ENCODE data around the gene ATXN1. TPM values are rescaled to one million over a fixed set of nuclear protein-coding genes. Genes with fewer than 3 reads are reported as not detected.

ATXN1 gene
- total RNA-seq, 2 donors from 2014 or later = 41.0 to 115 TPM

DNA sequence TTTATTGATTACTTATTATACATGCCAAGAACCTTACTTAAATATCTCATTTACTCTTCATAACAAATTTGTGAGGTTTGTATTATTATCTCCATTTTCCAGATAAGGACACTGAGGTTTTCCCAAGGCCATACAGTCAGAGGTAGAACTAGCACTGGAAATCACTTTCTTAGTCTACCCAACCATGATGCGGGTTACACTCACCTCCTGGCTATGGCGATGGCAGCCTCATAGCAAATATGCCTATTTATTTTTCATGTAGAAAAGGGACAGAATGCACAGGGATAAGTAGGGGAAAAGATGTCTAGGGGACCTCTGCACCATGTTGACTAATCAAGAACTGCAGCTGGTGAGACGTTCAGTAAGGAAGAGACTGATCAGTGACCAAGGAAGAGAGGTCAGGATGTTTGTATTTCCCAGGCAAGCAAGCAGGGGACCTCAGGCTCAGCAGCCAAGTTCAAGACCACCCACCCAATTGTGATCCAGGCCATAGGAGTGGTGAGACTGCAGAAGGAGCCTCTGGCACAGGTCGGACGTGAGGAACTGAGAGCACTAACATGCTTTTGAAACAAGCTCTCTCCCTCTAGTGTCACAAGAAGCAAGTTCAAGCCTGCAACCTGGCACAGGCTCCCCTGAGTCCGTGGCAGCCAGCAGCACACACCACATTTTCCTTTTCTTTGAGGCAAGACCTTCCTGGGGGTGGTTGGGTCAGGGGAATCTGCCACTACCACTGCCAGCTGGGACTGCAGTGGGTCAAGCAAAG, 425.0 kb downstream of the ATXN1 start:
- Mint-ChIP-seq H3K4me1 (peaks cover 8% of the 10 kb centered on the region), H3K27ac (peak overlapping the region; percentile 28), H3K27me3 (no peaks in the 10 kb centered on the region), H3K4me3 (no peak overlapping the region), H3K9me3 (no peaks in the 10 kb centered on the region), H3K36me3 (ENCODE audit: low read depth) (peaks cover 9% of the 10 kb centered on the region)
- no peak for ATAC-seq (replicated peaks)

DNA sequence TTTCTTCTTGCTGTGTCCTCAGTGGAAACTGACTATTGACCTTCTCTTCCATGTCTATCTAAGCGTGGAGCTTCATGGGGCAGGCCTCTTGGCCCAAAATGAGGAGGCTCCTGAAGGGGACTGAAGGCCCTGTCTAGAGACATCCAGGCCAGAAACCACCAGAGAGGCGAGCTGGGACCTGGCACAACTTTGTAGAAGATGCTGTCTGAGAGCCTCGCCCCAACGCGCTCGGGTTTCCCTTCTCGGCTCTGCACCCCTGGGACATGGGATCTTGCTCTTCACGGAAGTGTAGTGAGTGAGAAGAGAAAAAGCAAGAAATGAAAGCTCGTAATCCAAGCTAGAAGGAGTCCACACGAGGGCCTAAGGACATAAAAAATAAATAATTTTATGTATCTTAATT, 426.1 kb downstream of the ATXN1 start:
- Mint-ChIP-seq H3K27ac (peak overlapping the region; percentile 59), H3K4me1 (peaks cover 4% of the 10 kb centered on the region), H3K9me3 (no peaks in the 10 kb centered on the region), H3K27me3 (no peaks in the 10 kb centered on the region), H3K36me3 (ENCODE audit: low read depth) (peaks cover 9% of the 10 kb centered on the region), H3K4me3 (no peak overlapping the region)
- ATAC-seq (replicated peaks) = no peak

DNA sequence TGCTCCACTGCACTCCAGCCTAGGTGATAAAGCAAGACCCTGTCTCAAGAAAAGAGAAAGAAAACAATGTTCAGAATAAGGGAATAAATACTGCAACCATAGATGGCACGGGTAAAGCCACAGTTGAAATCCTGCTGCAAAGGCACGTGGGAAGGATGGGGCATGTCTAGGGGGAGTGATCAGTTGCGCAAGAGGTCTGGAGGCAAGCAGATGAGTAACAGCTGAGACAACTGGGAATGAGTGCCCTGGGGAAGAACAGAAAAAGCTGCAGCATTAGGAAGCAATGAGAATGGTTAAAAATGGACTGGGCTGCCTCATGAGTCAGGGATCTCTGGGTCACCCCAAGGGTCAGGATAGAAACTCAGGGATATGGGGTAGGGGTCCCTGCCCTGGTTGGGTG, 426.6 kb downstream of the ATXN1 start:
- no peaks in the 10 kb centered on the region for H3K9me3 Mint-ChIP-seq
- H3K27ac Mint-ChIP-seq = peak overlapping the region; percentile 59
- peaks cover 9% of the 10 kb centered on the region for H3K36me3 Mint-ChIP-seq (ENCODE audit: low read depth)
- peaks cover 4% of the 10 kb centered on the region for H3K4me1 Mint-ChIP-seq
- H3K27me3 Mint-ChIP-seq = no peaks in the 10 kb centered on the region
- H3K4me3 Mint-ChIP-seq = no peak overlapping the region
- ATAC-seq (replicated peaks) = no peak

DNA sequence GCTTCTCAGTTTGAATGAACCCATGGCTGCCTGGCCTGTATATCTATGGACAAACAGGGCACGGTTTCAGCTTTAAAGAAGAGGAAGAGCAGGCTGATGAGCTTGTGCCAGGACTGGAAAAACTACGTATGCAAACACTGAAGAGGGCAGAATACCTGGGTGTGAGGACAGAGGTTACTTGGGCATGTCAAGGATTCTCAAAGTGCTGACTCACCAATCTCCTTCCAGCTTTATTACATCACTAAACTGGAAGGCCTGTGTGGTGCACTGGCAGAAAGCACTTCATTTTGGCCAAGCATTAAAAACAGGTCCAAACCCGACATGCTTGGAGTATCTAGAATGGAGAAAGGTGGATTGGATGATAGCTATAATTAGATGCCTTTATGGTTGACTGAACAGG, 427.7 kb downstream of the ATXN1 start:
- Mint-ChIP-seq H3K4me3 (no peak overlapping the region), H3K9me3 (no peaks in the 10 kb centered on the region), H3K4me1 (peaks cover 4% of the 10 kb centered on the region), H3K36me3 (ENCODE audit: low read depth) (peaks cover 18% of the 10 kb centered on the region), H3K27ac (no peak overlapping the region), H3K27me3 (no peaks in the 10 kb centered on the region)
- no peak for ATAC-seq (replicated peaks)

DNA sequence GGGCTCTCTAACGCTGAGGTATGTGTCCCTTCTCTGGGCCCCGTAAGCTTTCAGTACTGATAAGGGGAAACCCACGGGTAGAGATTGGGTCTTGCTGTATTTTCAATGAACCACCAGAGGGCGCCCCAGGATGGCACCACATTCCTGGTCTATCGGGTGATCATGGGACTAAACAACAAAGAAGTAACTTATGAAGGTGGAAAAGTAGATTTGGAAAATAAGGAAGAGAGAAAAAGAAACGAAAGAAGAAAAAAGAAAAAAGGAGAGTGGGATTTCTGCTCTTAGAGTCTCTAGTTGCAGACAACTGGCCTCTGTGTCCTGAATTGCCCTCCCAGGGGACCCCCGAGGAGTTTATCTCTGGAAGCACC, 429.1 kb downstream of the ATXN1 start:
- H3K27ac Mint-ChIP-seq = no peak overlapping the region
- no peaks in the 10 kb centered on the region for H3K27me3 Mint-ChIP-seq
- H3K9me3 Mint-ChIP-seq = no peaks in the 10 kb centered on the region
- peak; percentile 97 for ATAC-seq (replicated peaks)
- H3K4me1 Mint-ChIP-seq = peaks cover 4% of the 10 kb centered on the region
- H3K36me3 Mint-ChIP-seq (ENCODE audit: low read depth) = peaks cover 28% of the 10 kb centered on the region
- no peak overlapping the region for H3K4me3 Mint-ChIP-seq

DNA sequence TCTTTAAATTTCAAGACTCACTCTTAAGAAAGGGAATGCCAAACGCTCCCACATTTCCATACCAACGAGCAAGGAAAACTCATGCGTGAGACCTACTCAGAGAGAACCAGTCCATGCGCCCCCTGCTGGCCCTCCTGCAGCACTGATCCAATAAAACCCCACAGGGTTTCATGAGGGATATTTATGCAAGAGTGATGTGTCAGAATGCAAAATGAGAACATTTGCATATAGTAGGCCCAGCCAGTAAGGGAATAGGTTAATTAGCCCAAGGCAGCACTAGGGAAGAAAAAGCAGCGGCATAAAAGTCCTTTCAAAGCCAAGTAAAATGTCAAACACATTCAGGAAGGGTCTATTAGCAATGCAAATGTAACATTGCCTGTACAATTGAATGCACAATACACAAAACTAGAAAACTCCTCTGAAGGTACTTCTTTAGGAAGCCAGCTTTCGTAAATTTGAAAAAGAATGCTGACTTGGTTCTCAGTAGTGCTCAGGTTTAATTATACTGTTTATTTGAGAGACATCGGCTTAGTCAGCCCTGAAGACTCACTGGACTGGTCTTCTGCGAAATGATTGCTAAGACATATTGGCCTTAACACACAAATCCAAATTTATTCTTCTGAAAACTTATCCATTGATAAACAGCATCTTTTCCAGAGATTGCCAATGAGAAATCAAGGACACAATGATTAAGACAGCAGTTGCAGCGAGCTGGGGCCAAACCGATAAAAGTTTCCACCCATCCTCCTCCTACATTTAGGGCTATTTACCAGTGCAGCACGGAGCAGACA, 429.7 kb downstream of the ATXN1 start:
- Mint-ChIP-seq H3K9me3 (no peaks in the 10 kb centered on the region), H3K4me1 (peaks cover 4% of the 10 kb centered on the region), H3K36me3 (ENCODE audit: low read depth) (peaks cover 34% of the 10 kb centered on the region), H3K27ac (no peak overlapping the region), H3K4me3 (no peak overlapping the region), H3K27me3 (no peaks in the 10 kb centered on the region)
- ATAC-seq (replicated peaks) = peak; percentile 87

DNA sequence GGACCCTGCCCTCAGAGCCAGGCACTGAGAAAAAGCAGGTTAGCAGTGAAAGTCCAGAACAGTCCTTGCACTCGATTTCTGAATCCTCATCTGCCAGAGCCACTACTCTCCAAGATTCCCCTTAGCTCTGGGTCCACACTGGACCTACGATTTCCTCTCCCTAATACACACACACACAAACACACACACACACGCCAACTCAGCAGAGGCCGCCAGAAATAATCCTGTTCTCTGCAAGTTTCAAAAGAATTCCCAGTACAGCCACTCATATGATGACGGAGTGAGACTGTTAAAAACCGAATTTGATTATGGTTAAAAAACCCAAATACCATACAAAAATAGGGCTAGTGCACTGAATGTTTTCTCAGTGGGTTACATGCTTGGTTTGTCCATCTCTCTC, 432.0 kb downstream of the ATXN1 start:
- Mint-ChIP-seq H3K4me1 (peaks cover 19% of the 10 kb centered on the region), H3K4me3 (no peak overlapping the region), H3K27me3 (no peaks in the 10 kb centered on the region), H3K9me3 (no peaks in the 10 kb centered on the region), H3K36me3 (ENCODE audit: low read depth) (peaks cover 47% of the 10 kb centered on the region), H3K27ac (peak overlapping the region; percentile 46)
- ATAC-seq (replicated peaks) = no peak

DNA sequence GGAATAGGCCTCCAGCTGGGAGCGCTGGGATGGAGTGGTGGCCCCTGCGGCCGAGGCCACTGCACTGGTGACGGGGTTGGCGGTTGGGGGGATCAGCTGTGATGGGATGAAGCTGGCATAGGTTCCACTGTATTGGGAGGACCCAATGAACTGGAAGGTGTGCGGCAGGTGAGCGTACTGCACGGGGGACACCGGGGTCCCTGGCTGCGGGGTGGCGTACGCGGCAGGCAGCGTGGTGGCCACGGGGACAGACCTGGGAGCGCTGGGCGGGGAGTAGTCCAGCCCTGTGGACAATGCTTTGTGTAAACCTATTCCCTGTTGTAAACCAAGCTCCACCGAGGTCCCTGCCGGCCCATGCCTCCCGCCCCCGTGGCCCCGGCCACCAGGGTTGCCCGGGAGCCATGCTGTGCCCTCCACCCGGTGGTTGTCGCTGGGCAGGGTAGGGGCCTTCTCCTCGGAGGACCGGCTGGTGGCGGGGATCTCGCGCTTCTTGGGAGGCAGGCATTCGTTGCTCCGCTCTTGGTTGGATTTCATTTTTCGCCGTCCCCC, 433.4 kb downstream of the ATXN1 start:
- Mint-ChIP-seq H3K27ac (no peak overlapping the region), H3K9me3 (no peaks in the 10 kb centered on the region), H3K36me3 (ENCODE audit: low read depth) (peaks cover 51% of the 10 kb centered on the region), H3K27me3 (no peaks in the 10 kb centered on the region), H3K4me3 (no peak overlapping the region), H3K4me1 (peaks cover 23% of the 10 kb centered on the region)
- no peak for ATAC-seq (replicated peaks)

DNA sequence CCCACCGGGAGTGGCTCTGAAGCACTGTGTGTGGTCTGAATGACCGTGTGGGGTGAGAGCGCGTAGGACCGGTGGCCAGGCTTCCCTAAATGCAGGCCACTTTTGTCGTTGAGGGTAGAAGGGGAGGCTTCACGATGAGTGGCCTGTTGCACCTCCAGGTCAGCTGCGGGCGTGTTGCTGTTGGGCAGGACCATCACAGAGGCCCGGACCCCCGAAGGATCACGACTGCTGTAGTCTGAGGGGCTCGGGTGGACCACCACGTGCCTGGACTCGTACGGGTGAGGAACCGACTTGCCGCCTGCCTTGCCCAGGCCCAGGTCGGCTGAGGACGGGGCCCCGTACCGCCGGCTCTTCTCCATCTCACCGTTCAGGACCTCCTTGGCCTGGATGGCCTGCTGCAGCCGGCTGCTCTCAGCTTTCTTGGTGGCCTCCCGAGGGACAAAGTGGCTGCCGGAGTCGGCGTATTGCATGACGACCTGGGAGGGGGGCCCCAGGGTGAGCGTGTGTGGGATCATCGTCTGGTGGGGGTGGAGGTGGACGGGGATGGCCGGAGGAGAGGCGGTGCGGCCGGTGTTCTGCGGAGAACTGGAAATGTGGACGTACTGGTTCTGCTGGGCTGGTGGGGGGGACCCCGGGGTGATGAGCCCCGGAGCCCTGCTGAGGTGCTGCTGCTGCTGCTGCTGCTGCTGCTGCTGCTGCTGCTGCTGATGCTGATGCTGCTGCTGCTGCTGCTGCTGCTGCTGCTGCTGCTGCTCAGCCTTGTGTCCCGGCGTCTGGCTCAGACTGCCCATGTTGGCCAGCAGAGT, 434.1 kb downstream of the ATXN1 start:
- peak overlapping the region; percentile 52 for H3K27ac Mint-ChIP-seq
- no peaks in the 10 kb centered on the region for H3K9me3 Mint-ChIP-seq
- no peaks in the 10 kb centered on the region for H3K27me3 Mint-ChIP-seq
- H3K4me1 Mint-ChIP-seq = peaks cover 29% of the 10 kb centered on the region
- ATAC-seq (replicated peaks) = no peak
- H3K36me3 Mint-ChIP-seq (ENCODE audit: low read depth) = peaks cover 57% of the 10 kb centered on the region
- H3K4me3 Mint-ChIP-seq = no peak overlapping the region

DNA sequence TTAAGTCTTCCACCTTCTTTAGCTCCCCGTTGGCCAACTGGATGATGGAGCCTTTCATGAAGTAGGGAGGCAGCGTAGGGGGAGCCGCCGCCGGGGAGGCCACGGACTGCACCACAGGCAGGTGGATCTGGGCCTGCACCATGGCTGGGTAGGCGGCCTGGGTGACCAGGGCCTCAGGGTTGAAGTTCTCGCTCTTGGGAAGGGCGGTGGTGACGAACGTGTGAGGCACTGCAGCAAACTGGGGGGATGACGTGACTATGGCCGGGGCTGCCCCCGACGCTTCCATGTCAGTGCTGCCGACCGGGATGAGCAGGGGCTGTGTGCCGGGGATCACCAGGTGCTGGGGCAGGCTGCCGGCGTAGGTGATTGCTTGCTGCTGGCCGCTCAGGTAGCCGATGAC, 434.7 kb downstream of the ATXN1 start:
- Mint-ChIP-seq H3K27ac (peak overlapping the region; percentile 52), H3K27me3 (no peaks in the 10 kb centered on the region)

DNA sequence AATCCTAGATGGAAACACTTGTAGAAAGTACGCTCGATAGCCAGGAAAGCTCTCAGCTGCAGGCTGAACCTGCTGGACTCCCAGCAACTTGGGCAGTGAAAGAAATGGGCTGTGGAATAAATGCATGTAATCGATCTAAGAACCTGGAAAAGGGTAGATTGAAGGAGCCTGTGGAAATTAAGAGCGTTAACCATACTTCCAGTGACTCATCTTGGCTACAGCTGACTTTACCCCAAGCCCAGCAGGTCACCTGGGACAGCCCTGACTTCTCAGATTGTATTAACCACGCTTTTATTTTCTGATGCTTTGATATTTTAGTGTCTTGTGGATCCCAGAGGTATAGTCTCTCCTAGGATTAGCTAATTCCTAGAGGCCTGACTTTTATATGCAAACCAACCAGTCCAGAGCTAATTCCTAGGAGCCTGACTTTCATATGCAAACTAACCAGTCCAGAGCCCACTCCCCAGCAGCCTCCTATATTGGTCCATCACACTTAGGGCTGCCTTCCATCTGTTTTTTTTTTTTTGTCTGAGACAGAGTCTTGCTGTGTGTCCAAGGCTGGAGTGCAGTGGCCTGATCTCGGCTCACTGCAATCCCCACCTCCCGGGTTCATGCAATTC, 436.5 kb downstream of the ATXN1 start:
- peak overlapping the region; percentile 61 for H3K27ac Mint-ChIP-seq
- H3K4me3 Mint-ChIP-seq = peak overlapping the region; percentile 33
- no peaks in the 10 kb centered on the region for H3K9me3 Mint-ChIP-seq
- peaks cover 41% of the 10 kb centered on the region for H3K4me1 Mint-ChIP-seq
- H3K27me3 Mint-ChIP-seq = no peaks in the 10 kb centered on the region
- ATAC-seq (replicated peaks) = no peak
- H3K36me3 Mint-ChIP-seq (ENCODE audit: low read depth) = peaks cover 63% of the 10 kb centered on the region

More for the DNA sequence above, 434.7 kb downstream of the ATXN1 start:
- peaks cover 63% of the 10 kb centered on the region for H3K36me3 Mint-ChIP-seq (ENCODE audit: low read depth)
- peaks cover 35% of the 10 kb centered on the region for H3K4me1 Mint-ChIP-seq
- no peaks in the 10 kb centered on the region for H3K9me3 Mint-ChIP-seq
- no peak overlapping the region for H3K4me3 Mint-ChIP-seq
- no peak for ATAC-seq (replicated peaks)

DNA sequence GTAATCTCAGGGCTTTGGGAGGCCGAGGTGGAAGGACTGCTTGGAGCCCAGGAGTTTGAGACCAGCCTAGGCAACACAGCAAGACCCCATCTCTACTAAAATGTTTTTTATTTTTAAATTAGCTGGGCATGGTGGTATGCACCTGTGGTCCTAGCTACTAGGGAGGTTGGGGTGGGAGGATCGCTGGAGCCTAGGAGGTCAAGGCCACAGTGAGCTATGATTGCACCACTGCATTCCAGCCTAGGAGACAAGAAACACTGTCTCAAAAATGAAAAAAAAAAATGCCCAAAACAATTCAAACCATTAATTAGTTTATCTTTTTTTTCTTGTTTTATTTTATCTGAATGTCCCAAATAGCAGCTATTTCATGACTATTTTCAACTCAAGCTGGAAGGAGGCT, 437.1 kb downstream of the ATXN1 start:
- Mint-ChIP-seq H3K4me1 (peaks cover 45% of the 10 kb centered on the region), H3K9me3 (no peaks in the 10 kb centered on the region), H3K27me3 (no peaks in the 10 kb centered on the region), H3K4me3 (peak overlapping the region; percentile 87), H3K36me3 (ENCODE audit: low read depth) (peaks cover 60% of the 10 kb centered on the region), H3K27ac (peak overlapping the region; percentile 98)
- ATAC-seq (replicated peaks) = no peak

DNA sequence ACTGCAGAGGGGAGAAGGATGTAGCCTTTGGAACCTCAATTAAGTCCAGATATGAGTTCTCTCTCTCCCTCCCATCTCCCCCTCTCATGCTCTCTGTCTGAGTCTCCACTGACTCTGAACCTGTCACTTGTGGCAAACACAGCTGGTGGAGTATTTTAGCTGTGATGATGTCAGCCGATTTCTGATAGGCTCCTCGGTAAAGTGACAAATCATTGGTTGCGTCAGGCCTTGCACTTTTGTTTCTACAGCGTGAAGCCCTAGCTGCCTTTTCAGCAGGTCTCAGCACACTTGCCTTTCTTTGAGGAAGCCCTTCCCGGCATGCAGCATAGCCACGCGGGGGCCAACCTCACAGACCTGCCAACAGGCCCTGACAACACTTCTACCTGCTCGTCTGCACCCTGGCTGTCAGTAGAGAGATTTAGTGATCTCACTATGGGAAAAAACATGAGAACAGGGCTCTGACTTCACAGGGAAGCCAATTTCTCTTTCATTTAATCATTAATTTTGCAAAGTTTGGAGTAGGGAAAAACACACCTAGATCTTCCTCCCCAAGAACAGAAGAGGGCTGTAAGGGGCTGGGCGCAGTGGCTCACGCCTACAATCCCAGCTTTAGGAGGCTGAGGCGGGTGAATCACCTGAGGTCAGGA, 438.5 kb downstream of the ATXN1 start:
- peak; percentile 76 for ATAC-seq (replicated peaks)
- Mint-ChIP-seq H3K4me1 (peaks cover 56% of the 10 kb centered on the region), H3K36me3 (ENCODE audit: low read depth) (peaks cover 60% of the 10 kb centered on the region), H3K4me3 (peak overlapping the region; percentile 87), H3K27me3 (no peaks in the 10 kb centered on the region), H3K27ac (peak overlapping the region; percentile 98), H3K9me3 (no peaks in the 10 kb centered on the region)
